Fibroblast of peridontal ligament (primary cell): Measurements from ENCODE around the gene SFRP2.

Source experiments
- DNase-seq: peaks from one replicate; pipeline ENCODE4 v3.0.0-alpha.2; 2010; ENCODE audit errors: extremely low read depth

The SFRP2 gene

GRCh38 chr4:153766758-153767157 is 22.1 kb downstream of the SFRP2 start:
- DNase-seq: no peak

DNA sequence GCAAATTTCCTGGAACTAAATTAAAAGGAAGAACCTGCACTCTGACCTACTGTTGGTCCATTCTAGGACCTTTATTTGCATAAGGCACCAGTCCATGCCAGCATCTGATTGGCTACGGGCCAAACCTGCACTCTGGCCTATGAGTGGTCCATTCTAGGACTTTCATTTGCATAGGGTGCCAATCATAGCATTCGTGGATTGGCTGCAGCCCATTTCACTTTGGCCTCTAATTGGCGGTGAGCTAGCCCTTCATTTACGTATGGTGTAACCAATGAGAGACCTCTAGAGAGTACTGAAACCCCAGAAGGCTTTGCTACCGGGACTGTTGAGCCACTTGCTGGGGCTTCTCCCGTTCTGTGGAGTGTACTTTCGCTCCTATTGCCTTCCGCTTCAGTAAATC is 23.0 kb downstream of the SFRP2 start:
- no peak for DNase-seq

DNA sequence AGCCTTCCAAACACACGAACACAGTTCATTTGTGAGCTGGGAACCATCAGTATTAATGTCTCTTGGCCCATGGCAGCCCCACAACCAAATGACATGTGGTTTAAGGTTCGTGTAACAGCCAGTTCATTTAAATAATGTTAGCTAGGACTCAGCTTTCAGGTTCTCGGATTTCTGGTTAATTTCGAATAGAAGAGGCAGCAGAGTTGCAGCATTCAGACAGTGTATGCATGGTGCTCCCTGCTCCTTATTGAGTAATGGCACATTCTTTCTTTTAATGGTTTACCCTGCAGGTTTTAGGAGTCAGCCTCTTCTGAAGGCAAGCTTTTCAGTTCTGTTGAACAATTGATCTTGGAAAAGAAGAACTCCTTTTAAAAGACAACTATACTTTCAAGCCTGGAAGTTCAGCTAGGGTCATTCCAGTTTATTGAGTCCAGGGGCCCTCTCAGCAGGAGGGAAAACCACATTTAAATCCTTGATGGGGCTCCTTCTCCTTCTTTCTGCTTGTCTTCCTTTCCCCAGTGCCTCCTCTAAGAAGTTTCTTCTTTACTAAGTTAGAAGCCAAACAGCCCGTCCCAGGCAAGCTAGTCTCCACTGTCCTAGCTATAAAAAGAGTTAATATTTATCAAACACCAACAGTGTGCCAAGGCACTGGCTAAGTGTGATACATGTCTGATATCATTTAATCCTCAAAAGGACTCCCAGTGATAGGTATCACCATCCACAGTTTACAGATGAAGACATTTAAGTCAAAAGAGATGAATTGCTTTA is 24.1 kb downstream of the SFRP2 start:
- peak; percentile 14 for DNase-seq

DNA sequence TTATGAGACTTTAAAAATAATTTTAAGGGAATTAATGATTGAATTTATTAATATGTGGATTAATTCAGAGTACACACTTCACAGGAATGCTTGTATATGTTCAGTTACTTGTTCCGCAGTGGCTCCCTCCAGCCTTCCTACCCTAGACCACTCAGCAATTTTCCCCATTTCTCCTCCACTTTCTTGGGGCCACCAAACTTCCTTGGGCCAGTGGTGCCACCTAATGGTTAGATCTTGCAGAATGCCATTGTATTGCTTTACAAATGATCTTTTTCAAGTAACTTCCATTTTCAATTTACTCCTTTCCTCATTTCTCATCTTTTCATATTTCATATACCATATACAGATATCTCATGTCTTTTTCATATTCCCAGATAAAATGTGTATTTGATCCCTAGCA is 25.5 kb downstream of the SFRP2 start:
- no peak for DNase-seq

GRCh38 chr4:153759407-153760316 is 29.2 kb downstream of the SFRP2 start, which contains the start of gene RNF175:
RNF175 (minus strand) TSS chr4:153760024; CDS start chr4:153759862, 162 bp downstream.
- DNase-seq: no peak

DNA sequence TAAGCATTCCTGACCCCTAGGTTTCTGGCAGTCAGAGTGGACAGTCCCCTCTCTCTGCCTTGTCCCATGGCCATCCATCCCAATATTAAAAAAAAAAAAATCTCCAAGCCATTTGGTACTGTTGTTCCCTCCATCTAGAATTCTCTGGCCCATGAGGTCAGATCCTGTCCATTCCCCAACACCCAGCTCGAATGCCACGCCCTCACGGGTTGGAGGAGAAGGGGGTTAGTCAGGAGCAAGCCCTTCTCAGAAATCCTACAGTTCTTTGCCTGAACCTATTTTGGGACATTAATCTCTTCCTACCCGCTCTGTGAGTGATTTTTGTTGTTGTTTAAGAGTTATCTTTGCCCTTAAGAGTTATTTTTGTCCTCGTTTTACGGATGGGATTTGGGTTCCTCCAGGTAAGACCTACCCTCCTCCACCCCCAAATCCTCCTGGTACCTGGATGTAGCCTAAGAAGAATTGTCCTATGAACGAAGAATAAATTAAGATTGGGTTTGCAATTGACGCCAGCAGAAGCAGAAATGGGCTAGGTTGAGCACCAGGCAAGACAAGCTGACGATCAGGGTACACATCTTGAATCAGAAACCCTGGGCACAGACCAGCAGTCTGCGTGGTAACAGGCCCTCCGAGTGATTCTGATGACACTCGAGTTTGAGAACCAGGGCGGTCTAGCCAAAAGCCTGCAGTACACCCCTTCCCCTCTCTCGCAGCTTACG is 30.0 kb downstream of the SFRP2 start:
- no peak for DNase-seq

GRCh38 chr4:153758136-153758535 is 30.7 kb downstream of the SFRP2 start:
- DNase-seq: no peak

GRCh38 chr4:153757407-153757806 is 31.5 kb downstream of the SFRP2 start:
- DNase-seq: no peak

- no peak for DNase-seq
These were observed 33.7 kb downstream of the SFRP2 start for GRCh38 chr4:153755186-153755585.

GRCh38 chr4:153750197-153750817 is 38.6 kb downstream of the SFRP2 start:
- peak; percentile 83 for DNase-seq

GRCh38 chr4:153748378-153748777 is 40.5 kb downstream of the SFRP2 start:
- DNase-seq: peak; percentile 54

- DNase-seq: no peak
These were observed 41.4 kb downstream of the SFRP2 start for GRCh38 chr4:153747406-153747955.

DNA sequence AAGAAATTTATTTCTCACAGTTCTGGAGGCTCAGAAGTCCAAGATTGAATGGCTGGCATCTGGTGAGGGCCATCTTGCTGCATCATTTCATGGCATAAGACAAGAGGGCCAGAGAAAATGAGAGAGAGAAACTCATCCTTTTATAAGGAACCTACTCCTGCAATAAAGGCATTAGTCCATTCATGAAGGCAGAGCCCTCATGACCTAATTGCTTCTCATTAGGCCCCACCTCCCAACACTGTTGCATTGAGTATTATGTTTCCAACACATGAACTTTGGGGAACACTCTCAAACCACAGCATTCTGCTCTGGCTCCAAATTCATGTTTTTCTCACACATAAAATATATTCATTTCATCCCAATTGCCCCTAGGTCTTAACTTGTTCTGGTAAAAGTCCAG is 43.2 kb downstream of the SFRP2 start:
- DNase-seq: no peak

DNA sequence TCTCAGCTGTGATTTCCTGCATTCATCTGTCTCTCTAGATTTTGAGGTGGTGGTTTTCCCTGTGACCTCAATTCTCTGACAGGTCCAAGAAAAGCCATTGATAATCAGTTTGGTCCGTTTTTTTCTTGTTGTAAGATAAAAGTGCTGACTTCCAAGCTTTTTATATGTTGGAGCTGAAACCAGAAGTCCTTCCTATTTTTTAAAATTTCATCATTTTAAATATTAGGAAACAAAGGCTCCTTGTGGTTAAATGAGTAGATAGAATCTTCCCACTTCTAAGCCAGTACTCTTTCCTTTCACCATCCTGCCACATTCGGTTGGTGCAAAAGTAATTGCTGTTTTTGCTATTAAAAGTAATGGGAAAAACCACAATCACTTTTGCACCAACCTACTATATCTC is 47.3 kb downstream of the SFRP2 start:
- no peak for DNase-seq

DNA sequence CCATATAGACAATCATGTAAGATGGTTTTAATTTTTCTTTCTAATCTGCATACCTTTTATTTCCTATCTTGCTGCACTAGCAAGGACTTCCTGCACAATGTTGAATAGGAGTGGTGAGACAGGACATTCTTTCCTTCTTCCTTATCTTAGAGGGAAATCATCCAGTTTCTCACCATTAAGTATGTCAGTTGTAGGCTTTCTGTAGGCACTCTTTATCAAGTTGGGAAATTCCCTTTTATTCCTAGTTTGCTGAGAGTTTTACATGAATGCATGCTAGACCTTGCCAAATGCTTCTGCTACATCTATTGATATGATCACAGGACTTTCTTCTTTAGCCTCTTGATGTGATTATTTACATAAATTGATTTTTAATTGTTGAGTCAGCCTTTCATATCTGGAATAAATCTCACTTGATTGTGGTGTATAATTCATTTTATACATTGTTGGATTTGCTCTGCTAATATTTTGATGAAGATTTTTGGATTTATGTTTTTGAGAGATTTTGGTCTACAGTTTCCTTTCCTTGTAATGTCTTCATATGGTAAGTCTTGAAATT is 52.9 kb downstream of the SFRP2 start:
- DNase-seq: no peak

DNA sequence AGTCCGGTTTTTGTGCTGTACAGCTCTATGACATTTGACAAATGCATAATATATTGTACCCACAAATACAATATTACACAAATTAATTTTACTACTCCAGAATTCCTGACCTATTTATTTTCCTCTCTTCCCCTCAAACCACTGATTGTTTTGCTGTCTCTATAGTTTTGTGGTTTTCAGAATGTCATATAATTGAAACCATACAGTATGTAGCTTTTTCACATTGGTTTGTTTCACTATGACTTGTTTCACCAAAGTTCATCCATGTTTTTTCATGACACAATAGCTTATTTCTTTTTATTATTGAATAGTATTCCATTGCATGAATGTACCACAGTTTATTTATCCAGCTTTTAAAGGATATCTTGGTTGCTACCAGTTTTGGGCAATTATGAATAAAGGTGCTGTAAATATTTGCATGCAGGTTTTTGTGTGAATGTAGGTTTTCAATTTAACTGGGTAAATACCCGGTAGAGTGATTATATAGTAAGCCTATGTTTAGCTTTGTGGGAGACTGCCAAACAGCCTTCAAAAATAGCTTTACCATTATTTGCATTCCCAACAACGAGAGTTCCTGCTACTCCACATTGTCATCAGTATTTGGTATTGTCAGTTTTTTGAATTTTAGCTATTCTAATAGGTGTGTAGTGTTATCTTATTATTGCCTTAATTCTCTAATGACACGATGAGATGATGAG is 55.0 kb downstream of the SFRP2 start:
- peak; percentile 32 for DNase-seq

- DNase-seq: peak; percentile 92
These were observed 57.6 kb downstream of the SFRP2 start for GRCh38 chr4:153731239-153731638.
